ENCODE results near the gene EEF1G.
"Not testable (repeated sequence)": the region's sequence is repeated elsewhere in the genome, so short reads cannot be mapped to it uniquely, and the experiment has no call there.

The EEF1G gene

GRCh38 chr11:62554387-62555167, 19.1 kb downstream of the EEF1G start:
- no peak for DNase-seq (ENCODE audit: low spot score)

DNA sequence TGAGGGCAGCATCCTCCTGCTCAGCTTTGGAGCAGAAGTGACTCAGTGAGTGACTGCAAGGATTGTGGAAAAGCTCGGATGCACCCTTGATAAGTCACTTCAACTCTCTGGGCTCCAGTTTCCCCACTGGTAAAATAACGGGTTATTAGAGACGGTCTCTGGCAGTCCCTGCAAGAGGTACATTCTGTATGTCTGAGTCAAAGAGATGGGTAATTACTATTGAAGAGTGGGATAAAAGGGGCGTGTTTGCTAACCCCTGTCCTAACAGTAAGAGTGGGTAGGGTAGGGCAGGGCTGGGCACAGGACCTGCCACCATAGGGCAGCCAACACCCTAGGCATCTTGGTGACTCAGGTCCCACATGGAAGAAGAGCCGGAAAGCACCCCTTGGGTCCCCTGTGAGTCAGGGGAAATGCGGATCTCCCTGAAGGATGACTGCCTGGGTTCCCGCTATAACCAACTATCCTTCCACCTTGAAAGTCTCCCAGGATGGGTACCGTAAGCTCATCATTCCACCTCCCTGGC, 19.8 kb downstream of the EEF1G start:
- DNase-seq (ENCODE audit: low spot score) = peak; percentile 21

DNA sequence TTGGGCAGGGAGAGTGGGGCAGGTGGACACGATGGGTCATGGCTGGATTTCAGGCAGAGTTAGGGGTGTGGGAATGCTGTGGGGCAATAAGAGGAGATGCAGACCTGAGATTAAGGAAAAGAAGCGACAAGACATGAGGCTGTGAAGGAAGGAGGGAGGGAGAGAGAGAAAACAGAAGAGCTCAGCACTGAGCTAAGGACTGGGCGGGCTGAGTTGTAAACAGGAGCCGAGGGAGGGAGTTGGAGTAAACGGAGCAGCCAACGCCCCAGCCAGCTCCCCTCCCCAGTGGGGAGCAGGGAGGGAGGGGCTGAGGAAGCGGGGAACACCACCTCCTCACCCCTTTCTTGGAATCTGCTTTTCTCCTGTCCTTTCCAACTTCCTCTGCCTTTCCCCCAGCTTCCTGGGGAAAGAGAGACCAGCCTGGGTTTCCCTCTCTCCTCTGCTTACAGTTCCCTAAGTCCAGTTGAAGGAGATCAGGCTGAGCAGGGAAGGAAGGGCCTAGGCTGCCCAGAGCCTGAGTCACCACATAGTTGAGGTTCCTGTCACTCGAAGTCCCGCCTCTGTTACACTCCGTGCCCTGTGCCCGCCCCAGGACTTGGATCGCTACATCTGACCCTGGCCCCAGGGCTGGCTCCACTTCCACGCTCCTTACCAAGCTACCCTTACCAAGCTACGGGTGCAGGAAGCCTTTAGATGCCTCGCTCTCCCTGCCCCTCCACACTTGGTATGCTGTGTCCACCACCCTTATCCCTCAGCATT, 20.4 kb downstream of the EEF1G start:
- DNase-seq (ENCODE audit: low spot score) = peak; percentile 82

DNA sequence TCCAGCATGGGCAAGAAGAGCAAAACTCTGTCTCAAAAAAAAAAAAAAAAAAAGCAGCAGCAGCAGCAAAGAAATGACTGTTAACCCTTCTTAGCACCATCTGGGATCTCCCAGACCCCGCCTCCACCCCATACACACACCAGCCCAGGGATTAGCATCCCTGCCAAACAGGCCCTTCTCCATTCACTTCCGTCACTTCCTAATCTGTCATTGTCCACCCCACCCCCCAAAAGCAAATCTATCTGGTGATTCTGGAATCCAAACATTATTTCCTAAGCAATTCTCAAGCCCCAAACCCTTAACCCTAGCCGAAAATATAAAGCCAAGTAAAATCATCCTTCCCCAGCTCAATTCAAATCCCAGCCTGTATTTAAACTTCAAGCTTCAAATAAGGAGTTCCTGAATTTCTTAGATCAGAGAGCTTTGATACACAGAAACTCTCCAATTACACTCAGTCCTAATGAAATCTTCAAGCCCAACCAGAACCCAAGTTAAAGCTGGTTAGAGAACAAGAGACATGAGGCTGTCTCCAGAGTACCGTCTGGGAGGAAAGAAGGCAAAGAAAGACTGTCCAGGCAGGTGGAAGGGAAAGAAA, 21.1 kb downstream of the EEF1G start:
- no peak for DNase-seq (ENCODE audit: low spot score)

DNA sequence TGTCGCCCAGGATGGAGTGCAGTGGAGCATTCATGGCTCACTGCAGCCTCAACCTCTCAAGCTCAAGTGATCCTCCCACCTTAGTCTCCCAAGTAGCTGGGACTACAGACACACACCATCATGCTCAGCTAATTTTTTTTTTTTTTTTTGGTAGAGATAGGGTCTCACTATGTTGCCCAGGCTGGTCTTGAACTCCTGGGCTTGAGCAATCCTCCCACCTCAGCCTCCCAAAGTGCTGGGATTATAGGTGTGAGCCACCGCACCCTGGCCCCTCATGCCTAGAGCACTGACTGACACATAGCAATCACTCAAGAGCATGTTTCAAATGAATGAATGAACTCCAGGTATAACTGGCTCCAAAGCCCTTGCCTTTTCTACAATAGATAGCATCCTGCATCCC, 23.2 kb downstream of the EEF1G start:
- not testable (repeated sequence) for DNase-seq (ENCODE audit: low spot score)

DNA sequence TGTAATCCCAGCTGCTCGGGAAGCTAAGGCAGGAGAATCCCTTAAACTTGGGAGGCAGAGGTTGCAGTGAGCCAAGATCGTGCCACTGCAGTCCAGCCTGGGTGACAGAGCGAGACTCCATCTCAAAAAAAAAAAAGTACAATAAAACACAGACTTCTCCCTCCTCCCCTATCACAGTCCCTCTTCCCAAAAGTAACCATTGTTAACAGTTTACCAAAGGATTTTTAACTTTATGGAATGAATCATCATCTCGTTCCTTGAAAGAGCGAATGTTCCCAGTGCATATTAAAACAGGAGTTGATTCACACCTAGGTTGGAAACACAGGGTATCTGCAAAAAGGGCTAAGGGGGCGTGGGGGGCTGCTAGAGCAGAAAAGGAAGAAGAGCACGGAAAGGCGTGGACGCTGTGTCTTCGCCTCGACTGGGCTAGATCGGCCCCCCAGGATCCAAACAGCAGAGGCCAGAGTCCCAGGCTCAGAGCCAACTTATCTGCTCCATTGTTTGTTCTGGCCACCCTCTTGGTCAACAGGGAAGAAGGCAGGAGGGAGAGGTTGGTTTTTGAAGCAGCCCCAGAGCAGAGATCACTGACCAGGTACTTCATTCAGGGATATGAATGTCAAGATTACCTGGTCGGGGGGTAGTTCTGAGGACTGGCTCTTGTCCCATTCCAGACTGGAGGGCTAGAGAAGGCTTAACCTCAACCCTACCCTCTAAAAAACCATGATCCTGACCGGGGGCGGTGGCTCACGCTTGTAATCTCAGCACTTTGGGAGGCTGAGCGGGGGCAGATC, 25.0 kb downstream of the EEF1G start:
- no peak for DNase-seq (ENCODE audit: low spot score)

- DNase-seq (ENCODE audit: low spot score) = no peak
These were observed 25.9 kb downstream of the EEF1G start for GRCh38 chr11:62547691-62548281.

DNA sequence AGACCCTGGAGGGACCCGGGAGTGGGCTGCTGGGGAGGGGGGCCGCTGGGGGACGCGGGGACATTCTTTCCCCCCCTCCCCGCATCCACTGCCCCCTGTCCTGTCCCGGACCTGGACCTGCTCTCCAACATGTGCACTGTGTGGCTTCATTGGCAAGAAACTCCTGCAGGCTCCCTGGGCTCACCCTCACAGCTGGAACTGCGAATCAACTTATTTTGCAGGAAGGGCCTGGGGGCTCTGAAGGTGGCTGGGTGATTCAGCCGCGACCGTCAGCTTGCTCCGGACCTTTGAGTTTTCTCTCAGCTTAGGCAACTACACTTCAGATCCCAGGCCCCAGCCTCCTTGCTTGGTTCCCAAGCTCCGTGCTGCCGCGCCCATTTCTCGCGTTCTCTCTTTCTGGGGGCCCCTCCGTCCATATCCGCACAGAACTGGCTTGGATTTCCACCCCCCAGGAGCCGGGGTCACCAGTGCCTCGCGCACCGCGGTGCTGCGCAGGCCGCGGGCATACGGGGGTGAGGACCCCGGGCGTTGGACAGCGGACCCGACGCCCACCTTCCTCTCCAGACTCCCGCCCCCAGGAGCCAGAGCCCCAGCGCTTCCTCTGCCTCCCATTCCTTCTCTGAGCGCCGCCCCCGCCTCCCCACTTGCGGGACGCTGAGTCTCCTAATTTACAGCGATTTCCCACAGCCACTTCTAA, 26.6 kb downstream of the EEF1G start:
- no peak for DNase-seq (ENCODE audit: low spot score)

DNA sequence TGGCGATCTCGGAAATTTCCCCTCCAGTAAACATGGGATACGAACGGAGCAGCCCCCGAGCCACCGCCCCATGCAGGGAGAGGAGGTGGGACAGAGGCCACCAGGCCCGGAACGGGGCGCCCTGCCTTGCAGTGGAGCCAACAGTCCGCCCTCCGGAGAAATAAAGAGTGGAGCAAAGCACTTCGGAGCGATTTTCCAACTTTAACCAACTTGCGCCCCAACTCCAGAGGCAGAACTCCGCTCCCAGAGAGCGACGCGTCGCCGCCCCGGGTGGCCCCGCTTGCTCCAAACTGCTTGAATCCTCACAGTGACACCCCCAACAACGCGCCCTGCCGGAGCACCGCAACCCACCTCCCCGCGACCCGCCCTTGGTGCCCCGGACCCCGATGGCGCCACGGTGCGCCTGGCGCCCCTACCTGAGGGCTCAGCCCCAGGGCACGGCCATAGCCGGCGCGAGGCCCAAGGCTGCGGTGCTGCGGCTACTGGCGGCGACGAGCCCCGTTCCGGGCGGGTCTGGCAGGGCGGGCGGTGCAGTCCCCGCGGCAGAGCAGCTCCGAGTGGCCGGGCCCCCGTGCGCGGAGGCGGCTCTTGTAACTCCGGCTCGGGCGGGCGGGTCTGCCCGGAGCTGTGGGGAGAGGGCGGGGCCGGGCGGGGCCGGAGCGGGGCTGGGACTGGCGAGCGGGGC, 27.3 kb downstream of the EEF1G start, which contains the start of gene AHNAK:
Gene AHNAK (minus strand): TSS at position 563 of the 685 bp plus-strand sequence. CDS start 10,708 bp downstream, outside the sequence.
- no peak for DNase-seq (ENCODE audit: low spot score)

DNA sequence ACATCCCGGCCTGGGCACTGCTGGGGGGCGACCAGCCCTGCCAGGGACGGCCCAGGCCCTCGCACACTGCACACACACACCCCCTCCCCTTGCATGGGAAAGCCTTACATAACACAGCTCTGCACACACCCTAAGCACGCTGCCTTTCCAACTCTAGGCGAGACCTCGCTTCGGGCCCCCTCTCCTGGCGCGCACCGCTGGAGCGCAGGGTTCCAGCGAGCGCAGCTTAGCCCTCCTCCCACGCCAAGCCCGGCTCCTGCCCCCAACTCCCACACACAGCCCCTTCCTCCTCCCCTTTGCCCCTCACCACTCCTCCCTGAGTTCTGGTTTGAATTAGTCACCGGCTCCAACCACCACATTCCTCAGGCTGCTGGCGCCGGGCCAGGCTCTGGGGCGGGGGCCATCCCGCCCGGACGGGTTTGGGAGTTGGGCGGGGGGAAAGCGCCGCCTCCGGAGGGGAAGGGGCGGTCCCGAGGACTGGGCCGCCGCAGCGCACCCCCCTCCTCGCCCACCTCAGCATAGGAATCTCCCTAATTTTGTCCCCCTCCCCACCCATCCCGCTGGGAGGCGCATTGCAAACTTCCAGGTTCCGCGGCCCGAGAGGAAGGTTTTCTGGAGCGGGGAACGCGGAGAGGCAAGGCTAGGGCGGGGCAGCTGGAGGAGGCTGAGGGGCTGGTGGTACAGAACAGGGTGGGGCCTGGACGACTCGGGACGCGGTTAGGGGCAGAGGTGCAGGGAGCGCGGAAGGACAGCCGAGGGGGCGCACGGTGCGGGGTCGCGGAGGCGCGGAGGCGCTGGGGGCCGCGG, 28.1 kb downstream of the EEF1G start:
- peak; percentile 95 for DNase-seq (ENCODE audit: low spot score)

- DNase-seq (ENCODE audit: low spot score) = no peak
These were observed 28.9 kb downstream of the EEF1G start for GRCh38 chr11:62544581-62545436.

- no peak for DNase-seq (ENCODE audit: low spot score)
These were observed 29.8 kb downstream of the EEF1G start for GRCh38 chr11:62543680-62544444.

GRCh38 chr11:62542750-62543567, 30.7 kb downstream of the EEF1G start:
- no peak for DNase-seq (ENCODE audit: low spot score)

- no peak for DNase-seq (ENCODE audit: low spot score)
These were observed 31.5 kb downstream of the EEF1G start for GRCh38 chr11:62542111-62542745.

DNA sequence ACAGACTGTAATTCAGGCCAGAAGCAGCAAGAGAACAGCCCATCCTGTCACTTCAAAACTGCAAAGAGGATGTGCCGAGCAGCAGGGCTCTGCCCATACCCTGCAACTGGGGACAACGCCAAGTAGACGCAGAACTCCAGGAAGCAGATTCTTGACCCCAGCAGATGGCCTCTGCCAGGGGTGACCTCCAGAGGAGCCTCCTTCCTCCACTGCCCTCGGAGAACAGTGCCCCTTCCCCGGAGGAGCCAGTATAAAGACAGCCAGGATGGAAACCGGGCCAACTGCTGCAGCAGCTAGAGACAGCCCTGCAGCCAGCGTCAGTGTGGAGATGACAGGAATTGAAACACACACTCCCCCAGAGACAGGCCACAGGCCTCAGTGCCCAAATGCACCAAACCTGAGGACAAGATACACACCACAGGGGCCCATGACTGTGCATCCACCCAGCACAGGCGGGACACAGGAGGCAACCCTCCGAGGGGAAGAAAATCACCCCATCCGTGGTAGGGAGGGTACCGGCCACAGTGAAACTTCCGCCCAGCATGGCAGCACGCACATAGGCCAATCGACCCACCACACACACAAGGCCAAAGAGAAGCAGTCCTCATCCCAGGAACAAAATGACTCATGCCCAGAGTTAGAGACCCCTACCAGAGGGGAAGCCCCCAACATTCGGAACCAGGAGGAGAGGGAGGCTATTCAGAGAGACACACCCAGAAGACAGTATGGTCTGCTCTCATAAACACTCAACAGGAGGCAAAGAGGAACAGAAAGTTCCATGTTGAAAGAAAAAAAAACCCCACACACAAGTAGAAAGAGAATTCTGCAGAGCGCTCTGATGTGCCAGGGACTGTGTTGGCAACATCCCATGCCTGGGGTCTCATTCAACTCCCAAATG, 32.6 kb downstream of the EEF1G start:
- no peak for DNase-seq (ENCODE audit: low spot score)

All from COLO829 (cell line).